Measurements from ENCODE around the gene MZB1.

DNA sequence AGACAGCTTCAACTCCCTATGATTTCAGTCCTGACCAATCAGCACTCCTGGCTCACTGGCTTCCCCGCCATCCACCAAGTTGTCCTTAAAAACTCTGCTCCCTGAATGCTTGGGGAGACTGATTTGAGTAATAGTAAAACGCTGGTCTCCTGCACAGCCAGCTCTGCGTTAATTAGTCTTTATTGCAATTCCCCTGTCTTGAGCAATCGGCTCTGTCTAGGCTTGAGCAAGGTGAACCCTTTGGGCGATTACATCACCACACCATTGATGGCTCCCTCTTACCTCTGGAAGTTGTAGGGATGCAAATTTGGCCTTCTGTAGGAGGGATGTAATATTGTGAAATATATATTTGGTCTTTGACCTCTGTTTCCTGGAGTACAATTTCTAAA lies 3.7 kb downstream of the MZB1 start:
- TF ChIP-seq, protein P1, sequence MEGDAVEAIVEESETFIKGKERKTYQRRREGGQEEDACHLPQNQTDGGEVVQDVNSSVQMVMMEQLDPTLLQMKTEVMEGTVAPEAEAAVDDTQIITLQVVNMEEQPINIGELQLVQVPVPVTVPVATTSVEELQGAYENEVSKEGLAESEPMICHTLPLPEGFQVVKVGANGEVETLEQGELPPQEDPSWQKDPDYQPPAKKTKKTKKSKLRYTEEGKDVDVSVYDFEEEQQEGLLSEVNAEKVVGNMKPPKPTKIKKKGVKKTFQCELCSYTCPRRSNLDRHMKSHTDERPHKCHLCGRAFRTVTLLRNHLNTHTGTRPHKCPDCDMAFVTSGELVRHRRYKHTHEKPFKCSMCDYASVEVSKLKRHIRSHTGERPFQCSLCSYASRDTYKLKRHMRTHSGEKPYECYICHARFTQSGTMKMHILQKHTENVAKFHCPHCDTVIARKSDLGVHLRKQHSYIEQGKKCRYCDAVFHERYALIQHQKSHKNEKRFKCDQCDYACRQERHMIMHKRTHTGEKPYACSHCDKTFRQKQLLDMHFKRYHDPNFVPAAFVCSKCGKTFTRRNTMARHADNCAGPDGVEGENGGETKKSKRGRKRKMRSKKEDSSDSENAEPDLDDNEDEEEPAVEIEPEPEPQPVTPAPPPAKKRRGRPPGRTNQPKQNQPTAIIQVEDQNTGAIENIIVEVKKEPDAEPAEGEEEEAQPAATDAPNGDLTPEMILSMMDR (IDR thresholded peaks at IDR 0.05; ENCODE audit: poor library complexity) = no peak
- no peak for TF ChIP-seq EZH2 (IDR thresholded peaks at IDR 0.05; ENCODE audit: borderline replicate concordance)
